ENCODE measurements around the gene EHBP1L1. TPM values are rescaled to one million over a fixed set of nuclear protein-coding genes. Genes with fewer than 3 reads are reported as not detected.
A peak's percentile ranks its signal among the peaks of the same experiment; 100 is the strongest.

The EHBP1L1 gene
- total RNA-seq, 1 experiment from 2014 or later = 105 TPM

- no peak for DNase-seq (ENCODE audit: low read depth, low spot score)
- Histone ChIP-seq H3K36me3 (ENCODE audit: control insufficient read depth in 1 of 2, insufficient read depth in 2 of 2, low read length in 2 of 2) (peaks cover 0 to 9% of the 10 kb centered on the region in 2 experiments; a peak in 2 of 4 replicates), H3K79me2 (ENCODE audit: insufficient read depth, low read length) (peaks cover 24% of the 10 kb centered on the region), H4K20me1 (ENCODE audit: insufficient read depth) (no peaks in the 10 kb centered on the region), H3K4me1 (ENCODE audit: control insufficient read depth in 1 of 2, insufficient read depth in 2 of 2, low read length in 2 of 2) (peaks cover 15 to 45% of the 10 kb centered on the region in 2 experiments; a peak in 3 of 4 replicates), H3K27me3 (ENCODE audit: insufficient read depth, low read length) (no peaks in the 10 kb centered on the region), H3K9me2 (ENCODE audit: insufficient read depth) (no peaks in the 10 kb centered on the region), H3K4me2 (ENCODE audit: low read length) (peak overlapping the region; percentile 94), H3K9ac (ENCODE audit: low read length) (peak overlapping the region; percentile 82), H3K27ac (ENCODE audit: low read depth, low read length) (peak overlapping the region; percentile 100), H2AFZ (ENCODE audit: low read depth, low read length, poor library complexity, severe bottlenecking) (no peak overlapping the region), H3K9me3 (ENCODE audit: control insufficient read depth in 1 of 2, insufficient read depth in 1 of 2, low read depth in 1 of 2, low read length in 2 of 2) (no peaks in the 10 kb centered on the region), H3K4me3 (replicated peaks in 1 of 2; ENCODE audit: low read depth in 1 of 2, low read length in 2 of 2) (peak overlapping the region; percentile 68 to 85)
- CTCF ChIA-PET = interaction anchor here (0.7 to 4.6 kb wide), 9 partner anchors 11 to 125 kb away, joined by 3 to 89 read pairs (median 14); partner anchors contain the start of genes FAM89B, KCNK7, PCNX3 and ZNRD2
- BruUV-seq (replicated peaks) = TSS peak; percentile 47
- no peak for TF ChIP-seq ATF3 (IDR thresholded peaks at IDR 0.05)
- 0 out of 6 replicates have a peak, but pooled peaks of 1 of the 3 experiments have one; percentile 3 for TF ChIP-seq CTCF (IDR thresholded peaks at IDR 0.05 in 2 of 3, conservative IDR thresholded peaks at IDR 0.05 in 1 of 3; ENCODE audit: borderline replicate concordance in 1 of 3, insufficient read depth in 1 of 3, low read depth in 2 of 3, low read length in 2 of 3)
- no peak for TF ChIP-seq YY1 (IDR thresholded peaks at IDR 0.05; ENCODE audit: extremely low read depth, insufficient replicate concordance, low read depth, low read length)
- intact Hi-C loops (cut with micrococcal nuclease) = no loop called here
- ATAC-seq = no peak
- RAD21 ChIA-PET (ENCODE audit: low non-redundant PET in 1 of 2, low total read pairs in 2 of 2, uncharacterized antibody in 2 of 2, unreplicated experiment in 2 of 2) = interaction anchor here (1.0 to 3.3 kb wide), 6 partner anchors 16 to 53 kb away, joined by 3 to 32 read pairs (median 6); partner anchors contain the start of genes FAM89B (in 1 of the 2), SCYL1 (in 1 of the 2) and ZNRD2 (in 1 of the 2)
- POLR2A ChIA-PET = interaction anchor here (0.9 to 2.8 kb wide), 15 partner anchors 10 to 74 kb away, joined by 3 to 16 read pairs (median 4); partner anchors contain the start of genes EHBP1L1, FAM89B, MALAT1 and PCNX3
These were observed 34.5 kb upstream of the EHBP1L1 start for GRCh38 chr11:65541093-65541982.
